Gastrocnemius medialis (tissue), 4 donors: Measurements from ENCODE around the gene YKT6.

ENCODE experiments used
- CTCF ChIP-seq, 5 experiments: fragments of 450-650 bp in 3 of 5; fragments of 200-600 bp in 2 of 5; sonication (generic) in 2 of 5; IDR thresholded peaks in 4 of 5; conservative IDR thresholded peaks in 1 of 5; 1 replicate in 4 of 5; 2 replicates in 1 of 5; pipeline ENCODE4 v1.5.1; 2016 to 2019; ENCODE audit warnings: antibody characterized with exemption in 5 of 5, mild to moderate bottlenecking in 3 of 5, moderate library complexity in 3 of 5
- POLR2A ChIP-seq, 2 donors: fragments of 450-650 bp; IDR thresholded peaks; one replicate each; pipeline ENCODE4 v1.6.1; 2017; ENCODE audit warnings: antibody characterized with exemption in 2 of 2, mild to moderate bottlenecking in 2 of 2, moderate library complexity in 2 of 2

GRCh38 chr7:44227911-44228310 lies 27.1 kb downstream of the YKT6 start:
- TF ChIP-seq CTCF (IDR thresholded peaks at IDR 0.05 in 4 of 5, conservative IDR thresholded peaks at IDR 0.05 in 1 of 5) (no peak), POLR2A (IDR thresholded peaks at IDR 0.05) (no peak)
